Lower leg skin (tissue), 4 donors: ENCODE results near the gene GLI3. TPM values are rescaled to one million over a fixed set of nuclear protein-coding genes. Genes with fewer than 3 reads are reported as not detected.

Experiments
- DNase-seq, 2 donors: peaks; one replicate each; pipeline ENCODE4 v3.0.0-alpha.2; 2019; ENCODE audit warnings: low spot score in 2 of 2
- H3K4me3 ChIP-seq: fragments of 200-600 bp; sonication (generic); 2 replicates; pipeline ENCODE4 v1.5.1; 2017; ENCODE audit warnings: mild to moderate bottlenecking, low read depth; ENCODE audit not compliant: poor library complexity, severe bottlenecking
- CTCF ChIP-seq, 3 donors: fragments of 450-650 bp; IDR thresholded peaks; one replicate each; pipeline ENCODE4 v1.5.1; 2016; ENCODE audit warnings: antibody characterized with exemption in 3 of 3, mild to moderate bottlenecking in 3 of 3, moderate library complexity in 2 of 3
- POLR2A ChIP-seq, 2 donors: fragments of 450-650 bp; IDR thresholded peaks; one replicate each; pipeline ENCODE4 v1.6.1; 2016 to 2017; ENCODE audit warnings: antibody characterized with exemption in 2 of 2, mild to moderate bottlenecking in 1 of 2, moderate library complexity in 1 of 2
- WGBS, 2 donors: methylation state at CpG; one replicate each; pipeline ENCODE4 v1.1.5; 2018; 5-methylcytosine and 5-hydroxymethylcytosine counted together
- intact Hi-C: fragments of 100-400 bp; cut with DNase I; formaldehyde crosslinking; loops from one replicate; pipeline ENCODE4 v1.15.0; 2023; ENCODE audit warnings: low total_unique reads
- total RNA-seq, 4 donors: library from RNA; depleted of rRNA; stranded (reverse); fragments of >200 nt; gene quantifications; one replicate each; pipeline ENCODE4 v1.1.0, GENCODE V29; 2016

The GLI3 gene
- total RNA-seq, 4 donors from 2014 or later = 16.4 to 28.2 (median 18.3) TPM

GRCh38 chr7:42236266-42236975 lies 588 bp downstream of the GLI3 start:
- peak overlapping the region; percentile 78 for H3K4me3 ChIP-seq
- 0 to 1% methylated on average over 53 to 73 of the region's 76 CpGs for WGBS, 2 donors
- peak; percentile 60 to 94 for DNase-seq
- no peak for TF ChIP-seq CTCF (IDR thresholded peaks at IDR 0.05)
- no peak for TF ChIP-seq POLR2A (IDR thresholded peaks at IDR 0.05)
- intact Hi-C loops = no loop called here

- H3K4me3 ChIP-seq = peak overlapping the region; percentile 78
- peak in 1 of 2 donors; percentile 86 for DNase-seq
- WGBS, 2 donors = 5 to 6% methylated on average over 15 of the region's 15 CpGs
- no peak for TF ChIP-seq POLR2A (IDR thresholded peaks at IDR 0.05)
- TF ChIP-seq CTCF (IDR thresholded peaks at IDR 0.05) = no peak
- intact Hi-C loops = no loop called here
These were observed 1.3 kb downstream of the GLI3 start for GRCh38 chr7:42235741-42236161.

- intact Hi-C loops = no loop called here
These were observed 2.3 kb downstream of the GLI3 start for GRCh38 chr7:42234736-42235135.

GRCh38 chr7:42233695-42234331 lies 3.2 kb downstream of the GLI3 start:
- 20 to 24% methylated on average over 3 of the region's 3 CpGs for WGBS, 2 donors
- intact Hi-C loops = no loop called here
- TF ChIP-seq CTCF (IDR thresholded peaks at IDR 0.05) (no peak), POLR2A (IDR thresholded peaks at IDR 0.05) (no peak)
- H3K4me3 ChIP-seq = no peak overlapping the region
- no peak for DNase-seq

More at GRCh38 chr7:42234736-42235135, 2.3 kb downstream of the GLI3 start:
- no peak for TF ChIP-seq CTCF (IDR thresholded peaks at IDR 0.05)
- no peak for TF ChIP-seq POLR2A (IDR thresholded peaks at IDR 0.05)
- WGBS, 2 donors = 37 to 45% methylated on average over 3 of the region's 3 CpGs
- no peak overlapping the region for H3K4me3 ChIP-seq
- no peak for DNase-seq

- H3K4me3 ChIP-seq = no peak overlapping the region
- TF ChIP-seq POLR2A (IDR thresholded peaks at IDR 0.05) (no peak), CTCF (IDR thresholded peaks at IDR 0.05) (no peak)
- no peak for DNase-seq
- intact Hi-C loops = no loop called here
- 17 to 27% methylated on average over 2 of the region's 2 CpGs for WGBS, 2 donors
These were observed 3.8 kb downstream of the GLI3 start for GRCh38 chr7:42233171-42233570.
